Measurements from ENCODE around the gene CITED4. TPM values are rescaled to one million over a fixed set of nuclear protein-coding genes. Genes with fewer than 3 reads are reported as not detected.

Gene CITED4
- total RNA-seq, 1 donor from 2014 or later, result 55.5 TPM

DNA sequence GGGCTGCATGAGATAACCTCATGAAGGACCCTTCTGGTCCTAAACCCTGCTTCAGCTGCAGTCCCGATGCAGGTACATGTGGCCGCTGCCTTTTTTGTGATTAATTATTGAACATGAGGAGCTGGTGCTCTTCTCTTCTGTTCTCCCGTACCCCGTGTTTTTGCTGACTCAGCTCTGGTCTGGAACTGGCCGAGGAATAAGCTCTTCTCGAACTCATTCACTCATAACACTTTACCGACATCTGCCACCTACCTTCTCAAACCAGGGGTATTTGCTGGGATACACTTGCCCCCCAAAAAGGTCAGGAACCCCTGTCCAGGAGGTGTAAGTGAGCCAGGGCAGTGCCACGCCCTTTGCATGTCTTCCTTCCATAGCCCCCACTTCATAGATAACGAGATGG, 46.7 kb downstream of the CITED4 start:
- TF ChIP-seq, protein P1, sequence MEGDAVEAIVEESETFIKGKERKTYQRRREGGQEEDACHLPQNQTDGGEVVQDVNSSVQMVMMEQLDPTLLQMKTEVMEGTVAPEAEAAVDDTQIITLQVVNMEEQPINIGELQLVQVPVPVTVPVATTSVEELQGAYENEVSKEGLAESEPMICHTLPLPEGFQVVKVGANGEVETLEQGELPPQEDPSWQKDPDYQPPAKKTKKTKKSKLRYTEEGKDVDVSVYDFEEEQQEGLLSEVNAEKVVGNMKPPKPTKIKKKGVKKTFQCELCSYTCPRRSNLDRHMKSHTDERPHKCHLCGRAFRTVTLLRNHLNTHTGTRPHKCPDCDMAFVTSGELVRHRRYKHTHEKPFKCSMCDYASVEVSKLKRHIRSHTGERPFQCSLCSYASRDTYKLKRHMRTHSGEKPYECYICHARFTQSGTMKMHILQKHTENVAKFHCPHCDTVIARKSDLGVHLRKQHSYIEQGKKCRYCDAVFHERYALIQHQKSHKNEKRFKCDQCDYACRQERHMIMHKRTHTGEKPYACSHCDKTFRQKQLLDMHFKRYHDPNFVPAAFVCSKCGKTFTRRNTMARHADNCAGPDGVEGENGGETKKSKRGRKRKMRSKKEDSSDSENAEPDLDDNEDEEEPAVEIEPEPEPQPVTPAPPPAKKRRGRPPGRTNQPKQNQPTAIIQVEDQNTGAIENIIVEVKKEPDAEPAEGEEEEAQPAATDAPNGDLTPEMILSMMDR (conservative IDR thresholded peaks at IDR 0.05; ENCODE audit: low read depth, low read length), result no peak
- no peak for DNase-seq (ENCODE audit: low read depth)
- H3K4me3 ChIP-seq (ENCODE audit: low read depth, low read length), result no peak overlapping the region

Other genes with a start within 250 kb of the CITED4 start
- gene RIMS3, start 196.7 kb downstream of the CITED4 start, total RNA-seq, result 1.8 and 4.2 TPM in 2 replicates
- gene NFYC, start 170.7 kb downstream of the CITED4 start, total RNA-seq, result 42.2 and 50.5 TPM in 2 replicates
- 1.0 and 2.2 TPM in 2 replicates for gene KCNQ4, start 78.6 kb downstream of the CITED4 start, total RNA-seq
- 53.3 and 61.6 TPM in 2 replicates for gene CTPS1, start 117.3 kb upstream of the CITED4 start, total RNA-seq
- 0.07 TPM in 1 of 2 replicates, not detected in the other for gene SLFNL1, start 159.4 kb upstream of the CITED4 start, total RNA-seq